Thoracic aorta endothelial cell (primary cell): ENCODE results near the gene IL12B. TPM values are rescaled to one million over a fixed set of nuclear protein-coding genes. Genes with fewer than 3 reads are reported as not detected.

Source experiments
- small RNA-seq: library from RNA; depleted of rRNA; stranded (forward); fragments of <200 nt; gene quantifications from one replicate; pipeline ENCODE3, GENCODE V24; 2012
- total RNA-seq: library from RNA; depleted of rRNA; stranded (reverse); fragments of >200 nt; gene quantifications from 2 replicates; pipeline ENCODE4 v1.2.3, GENCODE V29; 2012

IL12B gene
- not detected in 2 replicates for total RNA-seq

DNA sequence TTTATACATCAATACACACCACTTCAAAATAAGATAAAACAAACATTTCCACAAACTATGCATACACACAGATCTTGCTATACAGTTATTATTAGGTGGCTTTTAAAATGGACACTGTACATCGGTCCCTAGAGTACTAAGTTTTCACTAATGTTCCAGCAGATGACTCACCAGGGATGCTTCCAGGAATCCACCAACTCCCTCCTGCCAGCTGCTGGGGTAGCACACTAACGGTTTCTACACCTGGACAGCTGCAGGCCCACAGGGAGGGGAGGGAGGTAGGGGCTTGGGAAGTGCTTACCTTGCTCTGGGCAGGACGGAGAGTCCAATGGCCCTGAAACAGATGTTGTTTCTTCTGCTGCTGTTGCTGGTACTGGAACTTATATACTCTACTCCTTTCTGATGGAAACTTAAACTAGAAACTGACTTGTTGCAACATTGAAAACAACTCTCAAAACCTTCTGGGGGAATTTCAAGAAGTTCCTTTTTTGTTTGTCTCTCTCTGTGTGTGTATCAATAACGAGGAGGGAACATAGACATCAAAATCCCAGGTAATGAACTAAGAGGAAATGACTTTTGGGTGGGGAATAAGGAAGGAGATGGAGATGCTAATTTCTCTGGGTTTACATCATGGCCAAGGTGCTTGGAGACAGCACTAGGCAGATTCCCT is at the start of gene IL12B:
Gene IL12B (minus strand): TSS at position 357 of the 670 bp plus-strand sequence. CDS start 3,705 bp downstream, outside the sequence.

Small RNA genes lying within 50 kb of the gene (small RNA-seq; reads per million reads assigned to genes)
- gene RNU4ATAC2P = not detected

Other genes with a start within 250 kb of the IL12B start
- 0.50 and 0.53 TPM in 2 replicates for gene EBF1, start 230.6 kb downstream of the IL12B start, total RNA-seq
- gene RNF145, start 120.9 kb downstream of the IL12B start, total RNA-seq = 45.2 and 53.2 TPM in 2 replicates
- gene UBLCP1, start 67.2 kb downstream of the IL12B start, total RNA-seq = 34.7 and 43.0 TPM in 2 replicates